ENCODE measurements around the gene ENTREP1.

Gene ENTREP1

DNA sequence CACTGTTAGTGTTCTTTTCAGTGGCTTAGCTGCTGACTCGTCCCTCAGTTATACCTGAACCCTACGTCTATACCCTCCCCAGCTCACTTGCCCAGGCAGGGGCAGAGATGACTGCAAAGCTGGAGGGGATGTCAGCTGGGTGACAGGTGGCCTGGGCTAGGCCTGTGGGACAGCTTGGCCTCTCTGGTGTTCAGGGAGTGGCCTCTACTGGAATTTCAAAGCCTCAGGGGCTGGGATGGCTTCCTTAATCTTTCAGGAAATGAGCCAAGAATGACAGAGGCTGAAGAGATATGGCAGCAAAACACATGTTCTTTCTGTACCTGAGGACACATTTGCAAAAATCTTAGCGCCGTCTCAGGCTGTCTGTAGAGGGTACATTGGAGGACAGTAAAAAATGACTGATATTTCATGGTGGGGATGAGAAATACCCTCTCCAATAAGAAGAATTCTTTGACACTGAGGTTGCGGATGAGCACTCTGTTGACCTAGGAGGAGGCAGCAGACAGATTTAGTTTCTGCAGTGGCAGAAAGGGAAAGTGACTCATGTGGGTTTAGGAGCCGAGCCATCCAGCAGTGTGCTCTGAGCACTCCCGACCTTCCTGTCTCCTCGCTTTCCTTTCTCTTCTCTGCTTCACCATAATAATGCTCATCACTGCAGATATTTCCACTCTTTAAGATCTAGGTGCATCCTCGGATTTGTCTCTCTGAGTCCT, 54.4 kb downstream of the ENTREP1 start:
- no peak overlapping the region for H3K9ac ChIP-seq (ENCODE audit: low read length)
- H3K36me3 ChIP-seq (ENCODE audit: insufficient read depth, low read length) = no peaks in the 10 kb centered on the region
- no peak for TF ChIP-seq EZH2 (IDR thresholded peaks at IDR 0.05; ENCODE audit: borderline replicate concordance, low read length)
- TF ChIP-seq, protein P1, sequence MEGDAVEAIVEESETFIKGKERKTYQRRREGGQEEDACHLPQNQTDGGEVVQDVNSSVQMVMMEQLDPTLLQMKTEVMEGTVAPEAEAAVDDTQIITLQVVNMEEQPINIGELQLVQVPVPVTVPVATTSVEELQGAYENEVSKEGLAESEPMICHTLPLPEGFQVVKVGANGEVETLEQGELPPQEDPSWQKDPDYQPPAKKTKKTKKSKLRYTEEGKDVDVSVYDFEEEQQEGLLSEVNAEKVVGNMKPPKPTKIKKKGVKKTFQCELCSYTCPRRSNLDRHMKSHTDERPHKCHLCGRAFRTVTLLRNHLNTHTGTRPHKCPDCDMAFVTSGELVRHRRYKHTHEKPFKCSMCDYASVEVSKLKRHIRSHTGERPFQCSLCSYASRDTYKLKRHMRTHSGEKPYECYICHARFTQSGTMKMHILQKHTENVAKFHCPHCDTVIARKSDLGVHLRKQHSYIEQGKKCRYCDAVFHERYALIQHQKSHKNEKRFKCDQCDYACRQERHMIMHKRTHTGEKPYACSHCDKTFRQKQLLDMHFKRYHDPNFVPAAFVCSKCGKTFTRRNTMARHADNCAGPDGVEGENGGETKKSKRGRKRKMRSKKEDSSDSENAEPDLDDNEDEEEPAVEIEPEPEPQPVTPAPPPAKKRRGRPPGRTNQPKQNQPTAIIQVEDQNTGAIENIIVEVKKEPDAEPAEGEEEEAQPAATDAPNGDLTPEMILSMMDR (IDR thresholded peaks at IDR 0.05; ENCODE audit: low read length) = no peak
- no peaks in the 10 kb centered on the region for H3K27me3 ChIP-seq (ENCODE audit: insufficient read depth, low read length)
- no peaks in the 10 kb centered on the region for H4K20me1 ChIP-seq (ENCODE audit: insufficient read depth, low read length)
- H3K79me2 ChIP-seq (ENCODE audit: insufficient read depth, low read length) = no peaks in the 10 kb centered on the region
- no peaks in the 10 kb centered on the region for H3K9me3 ChIP-seq (ENCODE audit: low read length)
- H3F3A ChIP-seq (ENCODE audit: insufficient read depth, low read length) = no peaks in the 10 kb centered on the region
- H3K4me2 ChIP-seq (ENCODE audit: low read length) = no peak overlapping the region
- no peaks in the 10 kb centered on the region for H3K9me2 ChIP-seq (ENCODE audit: low read depth, low read length)
- no peaks in the 10 kb centered on the region for H3K4me1 ChIP-seq (ENCODE audit: insufficient read depth, low read length, severe bottlenecking)
- no peak overlapping the region for H2AFZ ChIP-seq (ENCODE audit: low read length)
- H3K27ac ChIP-seq (ENCODE audit: low read depth, low read length, poor library complexity, severe bottlenecking) = no peak overlapping the region
- H3K4me3 ChIP-seq (ENCODE audit: low read depth, low read length, poor library complexity, severe bottlenecking) = no peak overlapping the region

DNA sequence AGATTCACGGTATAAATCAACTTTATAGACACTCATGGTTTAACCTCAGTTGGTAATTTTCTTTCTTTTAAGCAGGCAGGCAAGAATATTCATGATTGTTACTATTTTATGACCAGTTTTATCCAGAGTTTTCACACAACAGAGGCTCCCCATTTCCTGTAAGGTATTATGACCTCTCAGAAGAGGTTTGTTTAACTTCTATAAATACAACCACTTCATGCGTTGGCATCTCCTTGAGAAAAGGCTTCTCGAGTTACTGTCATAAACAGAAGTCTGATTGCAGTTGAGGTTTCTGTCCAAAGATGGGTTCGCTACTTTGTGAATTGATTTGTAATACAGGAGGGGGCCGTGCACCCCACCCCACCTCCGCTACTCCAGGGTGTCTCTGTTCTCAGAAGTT, 55.3 kb downstream of the ENTREP1 start:
- H3F3A ChIP-seq (ENCODE audit: insufficient read depth, low read length) = no peaks in the 10 kb centered on the region
- no peak overlapping the region for H2AFZ ChIP-seq (ENCODE audit: low read length)
- H4K20me1 ChIP-seq (ENCODE audit: insufficient read depth, low read length) = no peaks in the 10 kb centered on the region
- H3K4me2 ChIP-seq (ENCODE audit: low read length) = no peak overlapping the region
- H3K9ac ChIP-seq (ENCODE audit: low read length) = no peak overlapping the region
- H3K36me3 ChIP-seq (ENCODE audit: insufficient read depth, low read length) = no peaks in the 10 kb centered on the region
- no peak overlapping the region for H3K27ac ChIP-seq (ENCODE audit: low read depth, low read length, poor library complexity, severe bottlenecking)
- no peaks in the 10 kb centered on the region for H3K27me3 ChIP-seq (ENCODE audit: insufficient read depth, low read length)
- no peaks in the 10 kb centered on the region for H3K4me1 ChIP-seq (ENCODE audit: insufficient read depth, low read length, severe bottlenecking)
- H3K9me2 ChIP-seq (ENCODE audit: low read depth, low read length) = no peaks in the 10 kb centered on the region
- H3K4me3 ChIP-seq (ENCODE audit: low read depth, low read length, poor library complexity, severe bottlenecking) = no peak overlapping the region
- H3K9me3 ChIP-seq (ENCODE audit: low read length) = no peaks in the 10 kb centered on the region
- no peaks in the 10 kb centered on the region for H3K79me2 ChIP-seq (ENCODE audit: insufficient read depth, low read length)
- TF ChIP-seq, protein P1 (IDR thresholded peaks at IDR 0.05; ENCODE audit: low read length) = no peak
- no peak for TF ChIP-seq EZH2 (IDR thresholded peaks at IDR 0.05; ENCODE audit: borderline replicate concordance, low read length)

DNA sequence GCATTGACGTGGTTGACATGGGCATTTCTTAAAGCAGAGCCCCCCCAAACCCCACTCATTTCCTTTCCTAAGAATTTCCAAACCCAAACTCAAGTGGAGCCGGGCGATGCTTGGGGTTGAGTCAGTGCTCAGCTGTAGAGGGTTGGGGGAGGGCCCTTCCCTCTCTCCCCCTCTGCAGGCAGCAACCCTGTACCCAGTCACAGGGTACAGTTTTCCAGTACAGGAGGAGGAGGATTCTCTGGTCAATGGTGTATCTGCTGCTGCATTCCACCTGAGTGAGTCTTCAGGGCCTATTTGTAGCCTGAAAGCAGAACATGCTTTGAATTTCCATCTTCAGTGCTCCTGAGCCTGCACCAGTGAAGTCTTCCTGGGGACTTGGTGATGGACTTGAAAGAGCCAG, 55.8 kb downstream of the ENTREP1 start:
- Histone ChIP-seq H3K4me2 (ENCODE audit: low read length) (no peak overlapping the region), H3K36me3 (ENCODE audit: insufficient read depth, low read length) (no peaks in the 10 kb centered on the region), H2AFZ (ENCODE audit: low read length) (no peak overlapping the region), H3K27me3 (ENCODE audit: insufficient read depth, low read length) (no peaks in the 10 kb centered on the region), H3K4me3 (ENCODE audit: low read depth, low read length, poor library complexity, severe bottlenecking) (no peak overlapping the region), H4K20me1 (ENCODE audit: insufficient read depth, low read length) (no peaks in the 10 kb centered on the region), H3K9ac (ENCODE audit: low read length) (no peak overlapping the region), H3K79me2 (ENCODE audit: insufficient read depth, low read length) (no peaks in the 10 kb centered on the region), H3K9me2 (ENCODE audit: low read depth, low read length) (no peaks in the 10 kb centered on the region), H3K27ac (ENCODE audit: low read depth, low read length, poor library complexity, severe bottlenecking) (no peak overlapping the region), H3K4me1 (ENCODE audit: insufficient read depth, low read length, severe bottlenecking) (no peaks in the 10 kb centered on the region), H3F3A (ENCODE audit: insufficient read depth, low read length) (no peaks in the 10 kb centered on the region), H3K9me3 (ENCODE audit: low read length) (no peaks in the 10 kb centered on the region)
- no peak for TF ChIP-seq EZH2 (IDR thresholded peaks at IDR 0.05; ENCODE audit: borderline replicate concordance, low read length)
- TF ChIP-seq, protein P1 (IDR thresholded peaks at IDR 0.05; ENCODE audit: low read length) = no peak
